BLaER1 (cell line): Measurements from ENCODE around the gene HOXD12.
A peak's percentile ranks its signal among the peaks of the same experiment; 100 is the strongest.

Source experiments
- H3K27ac ChIP-seq: shearing (Covaris generic); formaldehyde crosslinking; 2 replicates; pipeline ENCODE4 v1.8.1; 2022
- H3K27me3 ChIP-seq: shearing (Covaris generic); formaldehyde crosslinking; 2 replicates; pipeline ENCODE4 v1.8.1; 2022
- H3K36me3 ChIP-seq: shearing (Covaris generic); formaldehyde crosslinking; 2 replicates; pipeline ENCODE4 v1.8.1; 2022
- H3K4me1 ChIP-seq: shearing (Covaris generic); formaldehyde crosslinking; 2 replicates; pipeline ENCODE4 v1.8.1; 2022
- H3K4me2 ChIP-seq: shearing (Covaris generic); formaldehyde crosslinking; 2 replicates; pipeline ENCODE4 v1.8.1; 2022
- H3K4me3 ChIP-seq: shearing (Covaris generic); formaldehyde crosslinking; 2 replicates; pipeline ENCODE4 v1.8.1; 2022
- H3K9ac ChIP-seq: shearing (Covaris generic); formaldehyde crosslinking; 2 replicates; pipeline ENCODE4 v1.8.1; 2022
- H3K9me3 ChIP-seq: shearing (Covaris generic); formaldehyde crosslinking; 2 replicates; pipeline ENCODE4 v1.8.1; 2022
- H4K20me1 ChIP-seq: shearing (Covaris generic); formaldehyde crosslinking; 2 replicates; pipeline ENCODE4 v1.8.1; 2022
- Cebpa-rat ChIP-seq: shearing (Covaris generic); IDR thresholded peaks from 2 replicates; pipeline ENCODE4 v1.8.1; 2022

HOXD12 gene

DNA sequence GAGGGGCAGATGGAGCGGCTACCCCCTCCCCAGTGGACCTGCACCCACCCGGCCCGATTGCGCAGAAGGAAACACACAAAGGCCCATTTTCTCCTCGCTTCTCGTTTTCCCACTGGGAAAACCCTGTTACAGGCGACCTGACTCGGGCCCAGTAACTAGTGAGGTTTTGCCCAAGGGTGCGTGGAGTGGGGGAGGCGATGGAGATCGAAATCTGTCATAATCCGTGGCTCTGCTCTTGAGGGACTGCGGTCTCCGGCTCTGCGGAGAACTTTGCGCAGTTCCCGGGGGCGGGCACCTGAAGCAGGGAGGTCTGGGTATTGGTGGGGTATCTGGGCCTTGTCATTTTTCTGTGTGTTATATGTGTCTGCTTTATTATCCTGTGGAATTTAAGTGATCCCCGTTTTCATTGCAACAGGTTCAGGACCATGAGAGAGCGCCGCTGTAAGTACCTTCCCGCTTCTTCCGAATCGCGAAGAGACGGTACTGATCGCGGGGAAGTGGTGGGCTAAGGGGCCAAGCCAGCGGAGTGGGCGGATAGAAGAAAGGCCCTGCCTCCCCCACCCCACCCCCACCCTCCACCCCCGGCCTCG, 47.7 kb downstream of the HOXD12 start:
- H3K4me1 ChIP-seq, result no peaks in the 10 kb centered on the region
- H3K4me2 ChIP-seq, result no peak overlapping the region
- peaks cover 73% of the 10 kb centered on the region for H3K27me3 ChIP-seq
- no peak overlapping the region for H3K9ac ChIP-seq
- peaks cover 50% of the 10 kb centered on the region for H3K9me3 ChIP-seq
- no peak overlapping the region for H3K4me3 ChIP-seq
- no peak overlapping the region for H3K27ac ChIP-seq
- TF ChIP-seq Cebpa-rat, result no peak
- no peaks in the 10 kb centered on the region; the same call in 1 of the 2 replicates for H4K20me1 ChIP-seq
- H3K36me3 ChIP-seq, result no peaks in the 10 kb centered on the region

DNA sequence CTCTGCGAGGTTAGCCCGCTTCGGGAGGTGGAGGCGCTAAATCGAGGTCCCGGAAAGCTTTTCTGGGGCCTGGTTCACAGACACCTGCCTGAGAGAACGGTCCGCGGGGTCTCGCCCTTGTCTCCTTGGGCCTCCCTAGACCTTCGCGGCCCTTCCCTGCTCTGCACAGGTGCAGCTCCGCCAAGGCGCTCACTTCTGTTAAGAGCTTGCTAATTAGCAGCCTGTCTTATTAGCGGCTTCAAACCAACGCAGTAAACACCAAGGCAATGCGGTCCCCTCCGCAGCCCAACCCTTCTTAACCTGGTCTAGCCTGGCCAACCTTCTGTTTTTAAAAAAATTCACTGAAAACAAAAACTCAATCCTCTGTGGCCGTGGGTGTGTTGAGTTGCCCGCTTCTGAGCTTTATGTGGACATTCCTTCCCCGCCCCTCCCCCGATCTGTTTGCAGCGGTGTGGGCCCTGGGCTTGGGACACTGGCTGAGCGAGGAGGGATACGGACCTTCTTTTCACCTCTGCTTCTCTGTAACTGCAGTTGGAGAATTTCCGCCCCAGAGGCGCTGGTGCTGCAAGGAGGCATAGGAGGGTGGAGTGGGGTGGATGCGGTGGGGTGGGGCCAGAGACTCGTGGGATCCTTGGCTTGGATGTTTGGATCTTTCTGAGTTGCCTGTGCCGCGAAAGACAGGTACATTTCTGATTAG, 48.4 kb downstream of the HOXD12 start:
- Histone ChIP-seq H3K36me3 (no peaks in the 10 kb centered on the region), H3K27me3 (peaks cover 79% of the 10 kb centered on the region), H3K27ac (no peak overlapping the region), H3K9ac (no peak overlapping the region), H3K4me2 (no peak overlapping the region), H3K4me1 (no peaks in the 10 kb centered on the region), H4K20me1 (no peaks in the 10 kb centered on the region; the same call in 1 of the 2 replicates), H3K4me3 (no peak overlapping the region), H3K9me3 (peaks cover 56% of the 10 kb centered on the region)
- no peak for TF ChIP-seq Cebpa-rat

DNA sequence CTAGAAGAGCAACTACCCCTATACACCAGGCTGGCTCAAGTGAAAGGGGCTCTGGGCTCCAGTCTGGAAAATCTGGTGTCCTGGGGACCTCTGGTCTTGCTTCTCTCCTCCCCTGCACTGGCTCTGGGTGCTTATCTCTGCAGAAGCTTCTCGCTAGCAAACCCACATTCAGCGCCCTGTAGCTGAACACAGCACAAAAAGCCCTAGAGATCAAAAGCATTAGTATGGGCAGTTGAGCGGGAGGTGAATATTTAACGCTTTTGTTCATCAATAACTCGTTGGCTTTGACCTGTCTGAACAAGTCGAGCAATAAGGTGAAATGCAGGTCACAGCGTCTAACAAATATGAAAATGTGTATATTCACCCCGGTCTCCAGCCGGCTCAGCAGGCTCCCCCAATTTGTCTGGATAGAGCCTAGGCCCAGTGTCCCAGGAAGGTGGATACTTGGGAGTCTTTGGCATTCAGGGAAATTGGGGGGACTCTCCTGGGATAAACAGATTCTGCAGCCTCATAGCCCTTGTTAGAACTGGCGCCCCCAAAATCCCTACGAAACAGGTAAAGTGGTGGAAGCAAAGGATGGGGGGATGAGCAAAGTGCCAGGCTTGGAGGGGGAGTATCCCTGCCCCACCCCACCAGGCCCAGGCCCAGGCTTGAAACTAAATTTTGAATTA, 49.3 kb downstream of the HOXD12 start:
- Histone ChIP-seq H4K20me1 (no peaks in the 10 kb centered on the region; the same call in 1 of the 2 replicates), H3K4me3 (no peak overlapping the region; the same call in 1 of the 2 replicates), H3K9ac (no peak overlapping the region), H3K36me3 (no peaks in the 10 kb centered on the region), H3K4me2 (no peak overlapping the region), H3K27me3 (peaks cover 85% of the 10 kb centered on the region), H3K4me1 (no peaks in the 10 kb centered on the region), H3K9me3 (peaks cover 61% of the 10 kb centered on the region), H3K27ac (no peak overlapping the region)
- TF ChIP-seq Cebpa-rat, result no peak

DNA sequence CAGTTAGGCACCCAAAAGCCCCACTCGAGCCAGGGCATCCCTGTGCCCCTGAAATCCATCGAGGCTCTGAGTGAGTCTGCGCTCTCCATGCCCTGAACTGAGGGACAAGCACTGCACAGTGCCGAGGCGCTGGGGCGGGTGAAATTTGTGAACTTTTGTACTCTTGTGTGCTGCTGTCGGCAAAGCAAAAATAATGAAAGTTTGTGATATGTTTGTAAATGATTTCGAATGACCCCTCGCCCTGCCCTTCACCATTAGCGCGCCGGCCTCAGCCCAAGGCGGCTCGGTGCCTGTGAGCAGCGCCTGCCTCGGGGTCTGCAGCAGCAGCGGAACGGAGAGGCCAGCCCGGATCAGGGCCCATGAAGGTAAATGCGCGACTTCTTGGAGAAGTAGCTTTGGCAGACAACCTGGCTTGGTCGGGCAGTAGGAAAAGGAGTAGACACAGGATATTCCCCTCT, 49.9 kb downstream of the HOXD12 start:
- H3K27ac ChIP-seq, result no peak overlapping the region
- H3K4me2 ChIP-seq, result no peak overlapping the region
- H3K36me3 ChIP-seq, result no peaks in the 10 kb centered on the region
- H3K4me1 ChIP-seq, result no peaks in the 10 kb centered on the region
- H3K27me3 ChIP-seq, result peaks cover 91% of the 10 kb centered on the region
- no peak overlapping the region; the same call in 1 of the 2 replicates for H3K4me3 ChIP-seq
- no peak for TF ChIP-seq Cebpa-rat
- H4K20me1 ChIP-seq, result no peaks in the 10 kb centered on the region; the same call in 1 of the 2 replicates
- H3K9ac ChIP-seq, result no peak overlapping the region
- H3K9me3 ChIP-seq, result peaks cover 61% of the 10 kb centered on the region

DNA sequence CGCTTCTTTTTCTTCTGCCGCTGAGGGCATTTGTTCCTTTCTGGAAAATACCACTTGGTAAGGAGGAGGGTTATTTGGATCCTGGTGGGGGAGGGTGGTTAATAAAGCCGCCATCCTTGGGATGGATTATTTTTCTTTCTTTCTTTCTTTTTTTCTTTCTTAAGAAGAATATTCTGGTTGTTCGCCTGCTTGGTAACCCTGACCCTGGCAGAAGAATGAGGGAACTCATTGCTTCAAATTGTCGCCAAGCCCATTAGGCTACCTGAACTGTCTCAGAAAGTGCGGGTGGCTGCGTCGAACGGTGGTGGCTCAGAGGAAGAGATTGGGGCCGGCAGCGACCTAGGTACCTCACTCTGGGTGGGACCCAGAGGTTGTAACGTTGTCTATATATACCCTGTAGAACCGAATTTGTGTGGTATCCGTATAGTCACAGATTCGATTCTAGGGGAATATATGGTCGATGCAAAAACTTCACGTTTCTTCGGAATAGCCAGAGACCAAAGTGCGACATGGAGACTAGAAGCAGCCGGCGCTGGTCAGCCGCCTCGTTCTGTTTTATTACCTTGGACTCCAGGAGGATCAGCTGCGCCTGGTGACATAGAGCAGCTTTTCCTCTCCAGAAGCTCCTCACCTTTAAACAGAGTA, 50.5 kb downstream of the HOXD12 start:
- no peaks in the 10 kb centered on the region; the same call in 1 of the 2 replicates for H4K20me1 ChIP-seq
- H3K27ac ChIP-seq, result no peak overlapping the region
- H3K4me1 ChIP-seq, result no peaks in the 10 kb centered on the region
- no peak overlapping the region for H3K4me3 ChIP-seq
- no peaks in the 10 kb centered on the region for H3K36me3 ChIP-seq
- H3K9me3 ChIP-seq, result peaks cover 61% of the 10 kb centered on the region
- H3K27me3 ChIP-seq, result peaks cover 96% of the 10 kb centered on the region
- H3K9ac ChIP-seq, result no peak overlapping the region
- H3K4me2 ChIP-seq, result no peak overlapping the region
- TF ChIP-seq Cebpa-rat, result no peak

DNA sequence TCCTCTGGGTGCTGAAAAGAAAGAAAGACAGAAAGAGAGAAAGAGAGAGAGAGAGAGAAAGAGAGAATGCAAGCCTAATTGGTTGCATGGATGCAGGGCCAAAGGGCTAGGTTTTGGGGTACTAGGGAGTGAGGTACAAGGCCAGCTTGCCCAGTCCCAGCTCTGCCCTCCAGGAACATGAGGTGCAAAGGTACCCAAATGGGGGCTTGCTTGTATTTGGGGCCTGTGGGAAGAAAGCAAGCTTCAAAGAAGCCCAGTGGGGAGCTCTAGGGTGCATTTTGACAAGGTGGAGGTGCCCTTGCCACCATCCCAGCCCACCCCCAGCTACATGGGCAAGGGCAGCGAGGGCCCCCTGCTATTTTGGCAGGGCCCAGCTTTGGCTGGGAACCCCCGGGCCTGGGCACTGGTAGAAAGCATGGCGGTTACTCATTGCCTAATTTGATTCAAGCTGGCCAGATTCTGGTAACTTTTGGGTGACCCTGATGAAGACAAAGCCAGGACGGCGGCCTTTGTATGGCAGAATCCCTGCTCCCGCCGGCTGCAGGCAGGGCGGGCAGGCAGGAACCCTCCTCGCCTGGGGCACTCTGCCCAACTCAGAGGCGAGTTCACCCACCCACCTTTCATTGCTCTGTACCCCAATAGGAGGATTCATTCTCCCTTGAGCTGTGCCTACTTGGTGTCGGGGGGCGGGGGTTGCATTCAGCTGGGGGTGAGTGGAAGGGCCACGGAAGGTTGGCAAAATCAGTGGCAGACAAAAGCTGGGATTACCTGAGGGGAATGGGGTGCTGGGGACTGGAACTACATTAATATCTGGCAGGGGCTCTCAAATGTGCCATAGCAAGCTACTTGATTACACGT, 51.2 kb downstream of the HOXD12 start:
- peaks cover 61% of the 10 kb centered on the region for H3K9me3 ChIP-seq
- no peaks in the 10 kb centered on the region; the same call in 1 of the 2 replicates for H4K20me1 ChIP-seq
- H3K4me2 ChIP-seq, result no peak overlapping the region
- H3K36me3 ChIP-seq, result no peaks in the 10 kb centered on the region
- H3K27me3 ChIP-seq, result peaks cover 99% of the 10 kb centered on the region
- H3K4me1 ChIP-seq, result no peaks in the 10 kb centered on the region
- H3K27ac ChIP-seq, result no peak overlapping the region
- TF ChIP-seq Cebpa-rat, result no peak
- H3K4me3 ChIP-seq, result no peak overlapping the region
- no peak overlapping the region for H3K9ac ChIP-seq

DNA sequence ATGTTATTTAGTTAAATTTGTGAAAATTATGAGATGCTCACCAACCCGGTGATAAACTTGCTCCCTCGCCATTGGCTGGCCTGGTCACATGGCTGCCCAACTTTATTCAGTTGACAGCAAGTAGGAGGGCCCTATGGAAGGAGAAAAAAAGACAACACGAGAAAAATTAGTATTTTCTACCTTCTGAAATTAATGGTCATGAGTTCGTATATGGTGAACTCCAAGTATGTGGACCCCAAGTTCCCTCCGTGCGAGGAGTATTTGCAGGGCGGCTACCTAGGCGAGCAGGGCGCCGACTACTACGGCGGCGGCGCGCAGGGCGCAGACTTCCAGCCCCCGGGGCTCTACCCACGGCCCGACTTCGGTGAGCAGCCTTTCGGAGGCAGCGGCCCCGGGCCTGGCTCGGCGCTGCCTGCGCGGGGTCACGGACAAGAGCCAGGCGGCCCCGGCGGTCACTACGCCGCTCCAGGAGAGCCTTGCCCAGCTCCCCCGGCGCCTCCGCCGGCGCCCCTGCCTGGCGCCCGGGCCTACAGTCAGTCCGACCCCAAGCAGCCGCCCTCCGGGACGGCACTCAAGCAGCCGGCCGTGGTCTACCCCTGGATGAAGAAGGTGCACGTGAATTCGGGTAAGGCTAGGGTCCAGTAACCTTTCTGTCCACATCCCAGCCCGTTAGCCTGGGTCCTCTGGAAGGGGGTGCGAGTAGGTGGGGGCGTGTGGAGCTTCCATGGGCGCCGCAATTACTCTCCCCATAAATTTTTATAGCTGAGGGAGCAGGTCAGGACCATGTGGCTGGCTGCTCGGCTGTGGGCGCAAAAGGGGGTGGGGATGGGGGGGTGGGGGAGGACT, 52.1 kb downstream of the HOXD12 start, which contains the start of gene HOXD4:
Gene HOXD4 (plus strand): TSS at position 109 of the 846 bp plus-strand sequence. CDS start 84 bp downstream, at position 193.
- H3K9ac ChIP-seq, result no peak within 1 kb of the TSS
- H3K27me3 ChIP-seq, result peaks cover 99% of the 10 kb centered on the region
- H3K4me2 ChIP-seq, result no peak within 1 kb of the TSS
- H3K4me3 ChIP-seq, result peak within 1 kb of the TSS; percentile 22; the same call in 1 of the 2 replicates
- peaks cover 68% of the 10 kb centered on the region for H3K9me3 ChIP-seq
- no peak within 1 kb of the TSS for H3K27ac ChIP-seq
- TF ChIP-seq Cebpa-rat, result no peak
- H4K20me1 ChIP-seq, result no peaks in the 10 kb centered on the region; the same call in 1 of the 2 replicates
- no peaks in the 10 kb centered on the region for H3K4me1 ChIP-seq
- no peaks in the 10 kb centered on the region for H3K36me3 ChIP-seq
